LNCaP clone FGC (cell line): Measurements from ENCODE around the gene SLC46A2.

Experiments used
- DNase-seq: peaks from one replicate; pipeline ENCODE4 v3.0.0-alpha.2; 2011; ENCODE audit warnings: low read depth
- H3K4me3 ChIP-seq: 2 replicates; pipeline ENCODE4 v1.5.1; 2011; ENCODE audit warnings: mild to moderate bottlenecking, low read depth, low read length, control low read depth
- CTCF ChIP-seq: IDR thresholded peaks from 2 replicates; pipeline ENCODE4 v1.5.1; 2012; ENCODE audit warnings: mild to moderate bottlenecking; ENCODE audit not compliant: control insufficient read depth, insufficient read depth; ENCODE audit errors: extremely low read depth

Gene SLC46A2

GRCh38 chr9:112848316-112849151 lies 42.1 kb downstream of the SLC46A2 start:
- DNase-seq = no peak
- no peak overlapping the region for H3K4me3 ChIP-seq

GRCh38 chr9:112846528-112847488 lies 43.9 kb downstream of the SLC46A2 start:
- TF ChIP-seq CTCF = no peak
- DNase-seq = no peak

More at GRCh38 chr9:112848316-112849151, 42.1 kb downstream of the SLC46A2 start:
- no peak for TF ChIP-seq CTCF

GRCh38 chr9:112844771-112845542 lies 45.7 kb downstream of the SLC46A2 start:
- H3K4me3 ChIP-seq = no peak overlapping the region
- DNase-seq = no peak
- peak; percentile 94 for TF ChIP-seq CTCF

More at GRCh38 chr9:112846528-112847488, 43.9 kb downstream of the SLC46A2 start:
- no peak overlapping the region for H3K4me3 ChIP-seq

- no peak for DNase-seq
- TF ChIP-seq CTCF = no peak
- H3K4me3 ChIP-seq = no peak overlapping the region
These were observed 48.1 kb downstream of the SLC46A2 start for GRCh38 chr9:112842555-112842954.

- no peak overlapping the region for H3K4me3 ChIP-seq
- DNase-seq = no peak
- TF ChIP-seq CTCF = no peak
These were observed 49.4 kb downstream of the SLC46A2 start for GRCh38 chr9:112841261-112841660.

- TF ChIP-seq CTCF = no peak
- no peak overlapping the region for H3K4me3 ChIP-seq
- DNase-seq = no peak
These were observed 51.3 kb downstream of the SLC46A2 start for GRCh38 chr9:112839331-112839730.
